Right ventricle myocardium superior (tissue), 1 donor: ENCODE measurements around the gene RNF32. TPM values are rescaled to one million over a fixed set of nuclear protein-coding genes. Genes with fewer than 3 reads are reported as not detected.
"Not testable (repeated sequence)": the region's sequence is repeated elsewhere in the genome, so short reads cannot be mapped to it uniquely, and the experiment has no call there.

Experiments used
- ATAC-seq: fragments of 200-7000 bp; cut with Tn5 transposase; one replicate; pipeline ENCODE4 v1.9.1; 2020; ENCODE audit warnings: mild to moderate bottlenecking; ENCODE audit not compliant: poor library complexity
- DNase-seq: peaks from one replicate; pipeline ENCODE4 v3.0.0-alpha.2; 2020
- intact Hi-C: fragments of 100-400 bp; cut with DNase I; formaldehyde crosslinking; loops from one replicate; pipeline ENCODE4 v1.11.2; 2022
- total RNA-seq: library from RNA; stranded (reverse); fragmentation: NEBNext Ultra II Directional; extraction: Animal tissue kit (Norgen Biotek cat#: 25700); gene quantifications from one replicate; pipeline ENCODE4 v1.2.1, GENCODE V29; 2021
- donor health status: DM: no; HTN: yes; CAD: no; lungs with severe emphysema.

The RNF32 gene
- total RNA-seq, 1 donor from 2014 or later, result 0.38 TPM

DNA sequence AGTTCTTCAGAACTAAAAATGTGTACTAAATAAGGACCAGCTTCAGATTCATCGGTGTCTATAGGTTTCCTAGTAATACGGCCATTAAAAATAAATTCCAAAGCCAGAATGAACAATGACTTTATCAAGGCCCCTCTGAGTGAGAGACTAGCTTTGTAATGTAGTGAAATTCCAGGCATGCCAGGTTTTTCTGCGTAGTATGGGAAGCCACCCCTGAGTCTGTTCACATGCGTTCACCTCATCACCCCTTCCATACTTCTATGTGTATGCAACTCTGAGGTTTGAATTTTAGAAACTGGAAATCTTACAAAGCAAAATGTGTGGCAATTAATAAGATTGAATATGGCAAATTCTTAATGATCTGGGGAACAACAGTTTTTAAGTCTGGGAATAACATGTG, 24.5 kb downstream of the RNF32 start:
- ATAC-seq, result no peak
- intact Hi-C loops, result no loop called here
- DNase-seq, result no peak

DNA sequence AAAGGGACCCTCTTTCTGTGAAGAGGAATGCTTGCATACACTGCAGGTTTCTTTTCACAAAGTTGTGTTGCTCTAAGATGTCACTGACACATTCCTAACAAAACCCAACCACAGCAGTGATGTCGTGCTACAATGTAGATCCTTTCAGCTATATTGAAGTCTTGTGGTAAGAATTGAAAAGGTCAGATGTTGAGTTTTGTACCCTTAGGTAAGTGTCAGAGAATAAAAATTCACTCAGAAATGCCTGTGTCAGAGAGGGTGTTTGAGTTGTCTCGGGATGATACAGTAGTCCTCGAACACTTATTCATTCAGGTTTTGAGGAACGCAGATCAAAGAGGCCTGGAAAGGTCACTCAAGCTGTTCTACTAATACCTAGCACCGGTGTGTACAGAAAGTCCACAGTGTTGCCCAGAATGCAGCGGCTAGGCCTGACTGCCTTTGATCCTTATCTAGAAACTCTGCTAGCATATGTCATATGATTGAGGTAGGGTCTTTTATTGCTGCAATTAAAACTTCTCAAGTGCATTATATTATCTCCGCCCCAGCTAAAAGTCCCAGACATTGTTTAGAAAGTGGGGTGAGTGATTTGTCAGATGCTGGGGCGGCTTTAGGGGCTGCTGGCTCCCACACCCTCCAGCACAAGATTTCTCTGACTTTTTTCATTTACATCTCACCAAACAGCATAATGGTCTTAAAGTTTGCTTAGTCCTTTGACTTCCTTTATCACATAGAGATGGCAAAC, 26.0 kb downstream of the RNF32 start:
- intact Hi-C loops, result no loop called here
- ATAC-seq (no peak), DNase-seq (no peak)

DNA sequence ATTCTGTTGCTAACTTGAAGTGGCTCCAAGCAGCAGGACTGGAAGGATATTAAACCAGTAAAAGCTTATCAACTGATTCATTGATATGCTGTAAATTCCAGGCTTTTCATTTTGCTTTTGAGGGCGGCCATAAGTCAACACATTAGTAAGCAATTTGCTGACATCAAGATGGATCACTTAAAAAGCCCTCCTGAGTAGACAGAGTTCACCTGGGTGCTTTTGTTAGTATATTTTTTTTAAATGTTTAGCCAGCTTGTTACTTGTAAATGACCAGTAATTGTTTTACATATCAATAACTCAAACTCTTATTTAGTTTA, 26.5 kb downstream of the RNF32 start:
- ATAC-seq (no peak), DNase-seq (no peak)
- intact Hi-C loops, result no loop called here

DNA sequence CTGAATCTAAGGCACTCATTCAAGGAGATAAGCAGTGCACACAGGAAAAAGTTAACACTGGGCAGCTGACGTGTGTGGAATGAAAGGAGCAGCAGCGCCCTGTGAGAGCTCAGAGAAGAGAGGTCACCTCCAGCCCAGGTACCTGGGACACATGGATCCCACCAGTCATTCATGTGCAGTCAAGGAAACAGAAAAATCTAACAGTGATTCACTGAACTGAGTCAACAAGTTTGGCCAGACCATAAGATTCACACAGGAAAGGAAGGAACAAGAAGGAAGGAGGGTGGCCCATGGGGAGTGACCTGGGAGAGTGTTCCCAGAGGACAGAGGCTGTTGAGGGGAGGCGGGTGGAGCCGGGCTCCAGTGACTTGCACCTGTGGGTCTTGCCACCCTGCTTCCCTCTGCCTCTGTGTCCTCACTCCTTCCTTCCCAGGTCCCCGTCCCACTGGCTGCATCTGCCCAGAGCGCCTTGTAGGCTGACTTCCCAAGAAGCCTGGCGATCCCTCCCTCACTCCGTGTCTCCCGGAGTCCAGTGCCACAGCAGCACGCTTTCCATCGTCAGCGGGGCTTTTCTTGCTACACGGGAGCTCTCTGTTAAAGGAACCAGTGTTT, 27.7 kb downstream of the RNF32 start:
- ATAC-seq (no peak), DNase-seq (no peak)
- intact Hi-C loops, result no loop called here

DNA sequence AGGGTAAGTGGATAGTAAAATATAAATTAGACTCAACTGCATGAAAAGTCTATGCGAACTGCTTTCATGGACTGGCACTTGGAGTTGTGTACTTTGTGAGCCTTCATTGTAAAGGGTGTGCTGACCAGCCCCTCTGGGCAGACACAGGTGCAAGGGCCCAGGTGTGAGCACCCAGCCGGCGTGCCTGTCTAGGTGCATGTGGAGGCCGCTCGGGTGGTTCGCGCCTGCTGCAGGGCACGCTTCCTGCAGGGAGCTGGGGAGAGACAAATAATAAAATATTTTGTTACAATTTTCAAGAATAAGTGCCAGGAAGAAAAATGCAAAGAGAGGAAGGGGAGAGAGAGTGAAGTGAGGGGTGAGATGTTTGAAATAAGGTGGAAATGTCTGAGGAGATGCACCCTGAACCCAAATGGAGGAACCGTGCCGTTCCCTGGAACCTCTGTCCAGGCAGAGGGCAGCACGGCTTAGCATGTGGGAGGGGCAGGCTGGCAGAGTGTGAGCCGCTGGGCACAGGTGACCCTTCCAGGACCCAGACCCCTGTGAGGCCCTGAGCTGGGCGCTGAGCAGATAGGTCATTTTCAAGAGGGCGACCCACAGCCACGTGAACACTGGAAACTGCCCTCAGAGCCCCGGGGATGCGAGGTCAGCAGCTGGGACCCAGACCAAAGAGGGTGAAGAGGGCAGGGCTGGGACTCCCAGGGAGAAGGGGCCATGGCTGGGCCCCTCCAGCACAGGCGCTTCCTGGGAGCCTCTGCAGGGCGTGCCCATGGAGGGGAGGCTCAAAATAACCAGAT, 28.7 kb downstream of the RNF32 start:
- ATAC-seq, result no peak
- intact Hi-C loops, result no loop called here

DNA sequence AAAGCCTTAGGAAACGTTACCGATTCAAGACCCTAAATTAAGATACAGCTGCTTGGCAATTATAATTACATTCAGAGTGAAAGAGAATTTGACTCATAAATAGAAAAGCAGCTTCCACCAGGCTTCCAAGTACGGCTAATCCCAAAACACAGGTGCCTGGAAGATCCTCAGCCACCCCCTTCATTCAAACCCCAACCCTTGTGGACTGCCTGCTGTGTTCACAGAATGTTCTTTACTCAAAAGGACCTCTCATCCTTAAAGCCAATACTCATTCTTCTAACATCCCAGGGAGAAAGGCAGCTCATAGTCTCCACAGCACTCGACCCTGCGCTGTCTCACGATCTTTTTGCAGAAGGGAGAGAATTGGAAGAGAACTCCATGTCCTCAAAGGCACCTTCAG, 32.9 kb downstream of the RNF32 start:
- ATAC-seq (no peak), DNase-seq (no peak)
- intact Hi-C loops, result no loop called here

More for the DNA sequence above, 28.7 kb downstream of the RNF32 start:
- DNase-seq, result no peak

DNA sequence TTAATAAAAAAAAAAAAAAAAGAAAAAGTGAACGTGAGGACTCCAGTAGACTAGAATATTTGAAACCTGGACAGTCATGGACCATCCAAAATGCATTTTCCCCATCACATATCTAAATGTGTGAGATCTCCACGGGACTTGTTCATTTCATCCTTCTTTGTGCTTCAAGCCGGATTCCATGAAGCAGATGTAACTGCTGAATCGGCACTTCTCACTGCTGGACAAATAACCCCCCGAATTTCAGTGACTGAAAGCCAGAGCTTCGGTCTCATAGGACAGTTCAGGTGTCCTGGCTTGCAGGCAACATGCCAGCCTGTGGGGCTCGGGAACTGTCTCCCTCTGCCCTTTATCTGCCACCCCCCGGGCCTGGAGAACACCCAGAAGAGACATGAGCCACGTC, 33.3 kb downstream of the RNF32 start:
- DNase-seq (no peak), ATAC-seq (no peak)
- intact Hi-C loops, result no loop called here

DNA sequence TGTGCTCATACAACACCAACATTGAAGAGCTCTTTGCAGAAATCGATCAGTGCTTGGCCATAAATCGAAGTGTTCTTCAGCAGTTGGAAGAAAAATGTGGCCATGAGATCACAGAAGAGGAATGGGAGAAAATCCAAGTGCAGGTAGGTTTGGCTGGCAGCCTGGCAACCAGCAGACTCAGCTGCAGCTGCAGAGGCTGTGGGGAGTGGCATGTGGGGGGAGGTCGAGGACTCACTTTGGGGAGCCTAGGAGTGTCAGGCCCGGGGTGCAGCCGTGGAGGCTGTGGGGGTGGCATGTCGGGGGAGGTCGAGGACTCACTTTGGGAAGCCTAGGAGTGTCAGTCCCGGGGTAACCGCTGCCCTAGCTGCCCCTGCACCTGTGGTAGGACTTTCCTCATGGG, 35.1 kb downstream of the RNF32 start:
- no peak for ATAC-seq
- no peak for DNase-seq
- intact Hi-C loops, result no loop called here

DNA sequence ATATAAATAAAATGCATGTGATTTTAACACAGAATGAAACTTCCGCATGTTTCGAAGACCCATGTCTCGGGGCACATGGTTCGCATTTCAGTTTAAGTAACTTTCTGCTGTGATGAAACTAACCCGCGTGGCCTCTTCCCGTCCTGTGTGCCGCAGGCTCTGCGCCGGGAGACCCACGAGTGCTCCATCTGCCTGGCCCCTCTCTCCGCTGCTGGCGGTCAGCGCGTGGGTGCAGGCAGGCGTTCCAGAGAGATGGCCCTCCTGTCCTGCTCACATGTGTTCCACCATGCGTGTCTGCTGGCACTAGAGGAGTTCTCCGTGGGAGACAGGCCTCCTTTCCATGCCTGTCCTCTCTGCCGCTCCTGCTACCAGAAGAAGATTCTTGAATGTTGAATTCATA, 35.7 kb downstream of the RNF32 start:
- DNase-seq (no peak), ATAC-seq (no peak)
- intact Hi-C loops, result no loop called here

DNA sequence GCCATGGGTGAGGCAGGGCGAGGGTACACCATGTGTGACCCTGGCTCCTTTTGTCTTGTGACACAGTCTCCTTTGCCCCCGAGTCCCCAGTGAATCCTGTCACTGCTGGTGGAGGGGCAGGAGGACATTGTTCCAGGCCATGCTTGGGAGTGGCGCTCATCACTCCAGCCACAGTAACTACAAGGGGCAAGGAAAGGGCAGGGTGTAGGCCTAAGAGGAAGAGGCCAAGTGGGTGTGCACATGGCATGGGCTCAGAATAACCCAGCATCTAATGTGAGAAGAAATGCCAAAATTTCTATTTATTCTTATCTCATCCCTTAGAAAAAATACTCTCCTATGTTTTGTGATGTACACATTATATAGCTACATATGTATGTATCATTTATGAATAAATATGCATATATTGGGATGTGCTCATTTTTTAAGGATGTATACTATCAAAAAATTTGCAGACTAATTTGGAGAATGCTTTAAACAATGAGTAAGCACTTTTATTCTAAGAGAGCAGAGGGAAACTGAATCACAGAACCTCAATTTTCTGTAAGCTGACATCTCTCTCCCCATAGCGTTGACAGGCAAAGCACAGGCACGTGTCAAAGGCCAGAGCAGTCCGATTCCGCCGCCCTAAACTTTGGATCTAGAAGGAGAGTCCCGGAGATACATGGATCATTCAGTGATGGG, 36.9 kb downstream of the RNF32 start:
- ATAC-seq (no peak), DNase-seq (no peak)
- intact Hi-C loops, result no loop called here

DNA sequence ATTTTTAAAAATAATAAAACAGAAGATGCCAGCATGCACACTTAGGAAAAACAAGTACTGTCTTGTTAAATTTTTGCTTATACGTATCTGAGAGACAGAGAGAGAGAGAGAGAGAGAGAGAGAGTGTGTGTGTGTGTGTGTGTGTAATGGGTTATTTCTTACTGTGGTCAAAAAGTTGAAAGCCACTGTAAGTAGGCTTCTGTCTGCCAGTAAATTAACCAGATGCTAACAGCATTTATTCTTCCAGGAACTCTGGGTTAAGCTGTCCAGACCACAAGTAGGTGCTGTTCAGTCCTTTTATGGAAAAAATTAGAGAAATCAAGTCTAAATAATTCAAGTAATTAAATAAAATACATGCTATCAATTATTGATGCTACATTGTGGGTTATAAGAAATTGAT, 39.7 kb downstream of the RNF32 start:
- ATAC-seq, result no peak

DNA sequence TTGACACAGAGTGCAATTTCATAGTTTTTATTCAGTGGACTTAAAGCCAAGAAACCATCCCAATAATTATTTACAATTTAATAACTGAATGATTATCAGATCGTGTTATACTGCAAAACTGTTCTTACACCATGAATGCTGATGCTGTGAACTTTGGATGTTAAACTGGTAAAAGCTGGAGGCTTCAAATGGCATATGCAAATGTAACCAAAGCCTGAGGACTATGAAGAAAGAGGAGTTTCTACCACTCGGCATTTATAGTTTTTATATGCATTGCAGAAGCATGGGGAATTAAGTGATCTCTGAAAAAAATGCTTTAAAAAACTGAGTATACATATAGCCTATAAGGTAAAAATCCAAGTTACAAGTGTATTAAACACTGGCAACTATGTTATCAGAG, 42.4 kb downstream of the RNF32 start:
- intact Hi-C loops, result no loop called here
- ATAC-seq (no peak), DNase-seq (no peak)

More for the DNA sequence above, 39.7 kb downstream of the RNF32 start:
- DNase-seq, result no peak
- intact Hi-C loops, result no loop called here

DNA sequence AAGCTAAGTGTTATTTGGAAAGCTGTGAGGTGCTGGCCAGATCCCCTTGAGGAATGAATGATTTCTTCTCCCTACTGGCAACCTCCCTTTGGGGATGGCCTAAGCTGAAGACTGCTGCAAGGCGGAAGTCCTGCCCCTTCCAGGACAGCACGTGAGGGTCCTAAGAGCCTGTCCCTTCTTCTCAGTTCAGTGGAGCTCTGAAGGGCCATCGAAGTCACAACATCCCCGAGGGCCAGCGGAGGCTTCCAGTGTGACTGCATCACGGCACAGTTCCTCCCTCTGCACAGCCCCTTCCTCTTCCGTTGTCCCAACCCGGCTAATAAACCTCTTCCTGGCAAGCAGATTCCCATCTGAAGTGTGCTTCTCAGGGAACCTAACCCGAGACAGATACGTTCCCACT, 43.7 kb downstream of the RNF32 start:
- DNase-seq (no peak), ATAC-seq (no peak)
- intact Hi-C loops, result no loop called here

DNA sequence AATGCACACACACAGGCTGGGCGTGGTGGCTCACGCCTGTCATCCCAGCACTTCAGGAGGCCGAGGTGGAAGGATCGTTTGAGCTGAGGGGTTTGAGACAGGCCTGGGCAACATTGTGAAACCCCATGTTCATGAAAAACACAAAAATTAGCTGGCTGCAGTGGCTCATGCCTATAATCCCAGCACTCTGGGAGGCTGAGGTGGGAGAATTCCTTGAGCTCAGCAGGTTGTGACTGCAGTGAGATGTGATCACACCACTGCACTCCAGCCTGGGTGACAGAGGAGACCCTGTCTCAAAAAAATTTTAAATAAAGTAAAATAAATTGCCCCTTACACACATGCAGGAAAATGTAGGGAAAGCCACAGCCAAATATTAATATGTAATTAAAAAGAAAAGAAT, 44.1 kb downstream of the RNF32 start:
- no peak for DNase-seq
- no peak for ATAC-seq
- intact Hi-C loops, result no loop called here

DNA sequence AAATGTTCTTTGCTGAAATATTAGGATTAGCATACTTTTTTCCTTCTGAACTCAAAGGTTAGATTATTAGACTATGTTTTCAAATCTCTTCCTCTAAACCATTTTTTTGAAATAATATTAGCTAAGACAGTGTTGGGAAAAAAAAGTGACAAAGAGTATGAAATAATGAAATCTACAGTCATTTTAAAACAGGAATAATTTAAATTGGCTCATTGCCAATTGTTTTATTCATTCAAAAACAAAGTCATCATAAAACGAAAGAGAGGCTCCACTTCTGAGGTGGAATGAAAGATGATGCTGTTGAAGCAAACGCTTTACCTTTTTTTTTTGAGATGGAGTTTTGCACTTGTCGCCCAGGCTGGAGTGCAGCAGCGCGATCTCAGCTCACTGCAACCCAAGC, 51.2 kb downstream of the RNF32 start:
- ATAC-seq (no peak), DNase-seq (no peak)
- intact Hi-C loops, result no loop called here

DNA sequence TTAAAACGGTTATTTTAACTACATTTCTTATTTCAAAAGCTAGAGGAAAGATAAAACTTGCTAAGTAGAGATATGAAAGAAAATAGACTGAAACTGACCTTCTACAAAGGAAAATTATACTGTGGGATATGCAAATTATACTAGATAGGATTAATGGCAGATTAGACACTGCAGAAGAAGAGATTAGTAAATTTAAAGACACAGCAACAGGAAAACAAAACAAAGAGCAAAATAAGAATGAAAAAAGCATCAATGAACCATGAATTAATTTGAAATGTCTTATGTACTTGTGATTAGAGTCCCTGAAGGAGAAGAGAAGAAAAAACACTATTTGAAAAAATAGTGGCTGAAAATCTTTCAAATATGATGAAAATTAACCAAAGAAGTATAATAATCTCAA, 52.3 kb downstream of the RNF32 start:
- no peak for ATAC-seq
- DNase-seq, result no peak
- intact Hi-C loops, result no loop called here

DNA sequence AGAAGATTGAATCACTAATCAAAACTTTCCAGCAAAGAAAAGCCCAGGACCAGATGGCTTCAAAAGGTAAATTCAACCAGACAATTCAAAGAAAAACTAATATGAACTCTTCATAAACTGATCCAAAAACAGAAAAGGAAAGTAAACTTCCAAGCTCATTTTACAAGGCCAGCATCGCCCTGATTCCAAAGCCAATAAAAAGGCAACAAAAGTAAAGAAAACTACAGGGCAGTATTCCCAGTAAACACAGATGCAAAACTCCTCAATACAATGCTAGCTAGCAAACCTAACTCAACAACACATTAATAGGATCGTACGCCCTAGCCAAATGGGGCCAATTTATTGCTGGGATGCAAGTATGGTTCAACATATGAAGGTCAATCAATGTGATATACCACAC, 53.1 kb downstream of the RNF32 start:
- ATAC-seq, result no peak
- intact Hi-C loops, result no loop called here
- no peak for DNase-seq

DNA sequence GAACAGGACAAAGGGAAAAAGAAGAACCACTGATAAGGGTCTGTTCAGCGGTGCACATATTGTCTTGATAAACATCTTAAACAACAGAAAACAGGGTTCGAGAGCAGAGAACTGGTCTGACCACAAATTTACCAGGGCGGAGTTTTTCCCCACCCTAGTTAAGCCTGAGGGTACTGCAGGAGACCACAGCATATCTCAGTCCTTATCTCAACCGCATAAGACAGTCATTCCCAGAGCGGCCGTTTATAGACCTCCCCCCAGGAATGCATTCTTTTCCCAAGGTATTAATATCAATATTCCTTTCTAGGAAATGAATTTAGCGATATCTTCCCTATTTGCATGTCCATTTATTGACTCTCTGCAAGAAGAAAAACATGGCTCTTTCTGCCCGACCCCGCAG, 56.7 kb downstream of the RNF32 start:
- intact Hi-C loops, ATAC-seq, DNase-seq: not testable (repeated sequence)

DNA sequence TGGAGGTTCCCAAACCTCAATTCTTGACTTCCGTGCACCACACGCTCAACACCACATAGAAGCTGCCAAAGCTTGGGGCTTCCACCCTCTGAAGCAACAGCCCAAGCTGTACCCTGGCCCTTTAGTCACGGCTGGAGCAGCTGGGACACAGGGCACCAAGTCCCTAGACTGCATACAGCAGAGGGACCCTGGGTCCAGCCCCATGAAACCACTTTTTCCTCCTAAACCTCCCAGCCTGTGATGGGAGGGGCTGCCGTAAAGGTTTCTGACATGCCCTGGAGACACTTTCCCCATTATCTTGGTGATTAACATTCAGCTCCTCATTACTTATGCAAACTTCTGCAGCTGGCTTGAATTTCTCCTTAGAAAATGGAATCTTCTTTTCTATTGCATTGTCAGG, 57.9 kb downstream of the RNF32 start:
- ATAC-seq, intact Hi-C loops, DNase-seq: not testable (repeated sequence)

DNA sequence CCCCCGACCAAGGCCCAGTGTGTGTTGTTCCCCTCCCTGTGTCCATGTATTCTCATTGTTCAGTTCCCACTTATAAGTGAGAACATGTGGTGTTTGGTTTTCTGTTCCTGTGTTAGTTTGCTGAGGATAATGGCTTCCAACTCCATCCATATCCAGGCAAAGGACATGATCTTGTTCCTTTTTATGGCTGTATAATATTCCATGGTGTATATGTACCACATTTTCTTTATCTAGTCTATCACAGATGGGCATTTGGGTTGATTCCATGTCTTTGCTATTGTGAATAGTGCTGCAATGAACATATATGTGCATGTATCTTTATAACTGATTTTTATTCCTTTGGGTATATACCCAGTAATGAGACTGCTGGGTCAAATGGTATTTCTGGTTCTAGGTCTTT, 61.2 kb downstream of the RNF32 start:
- DNase-seq, intact Hi-C loops, ATAC-seq: not testable (repeated sequence)
